HCT116 (cell line): ENCODE results near the gene SLC26A5. TPM values are rescaled to one million over a fixed set of nuclear protein-coding genes. Genes with fewer than 3 reads are reported as not detected.

Experiments
- ATAC-seq: fragments of 200-7000 bp; cut with Tn5 transposase; 2 replicates; pipeline ENCODE4 v1.9.1; 2020; ENCODE audit warnings: mild to moderate bottlenecking, moderate library complexity
- BruUV-seq: library from RNA; stranded (reverse); fragments of 400-500 nt; replicated peaks from 2 replicates; lab custom pipeline; 2021; lab: Mats Ljungman, UMichigan
- CTCF ChIA-PET: fragments of 300-600 bp; sonication (Branson Sonifier 250); formaldehyde crosslinking; loops from one replicate; lab custom pipeline; 2021; ENCODE audit warnings: antibody characterized with exemption; lab: Charles Lee
- POLR2A ChIA-PET: fragments of 300-600, 350-600 bp; sonication (Branson Sonifier 250); formaldehyde crosslinking; loops from one replicate; lab custom pipeline; 2021; ENCODE audit warnings: antibody characterized with exemption; lab: Charles Lee
- RAD21 ChIA-PET, 2 experiments: fragments of 300-600 bp; sonication (Branson Sonifier 250); formaldehyde crosslinking; loops; one replicate each; lab custom pipeline; 2023; ENCODE audit warnings: low total read pairs in 2 of 2; ENCODE audit not compliant: uncharacterized antibody in 2 of 2, unreplicated experiment in 2 of 2, low non-redundant PET in 1 of 2; lab: Charles Lee
- DNase-seq: peaks from one replicate; pipeline ENCODE4 v3.0.0-alpha.2; 2010; ENCODE audit warnings: low read depth, low spot score
- H2AFZ ChIP-seq: fragments of 200-600 bp; shearing (Covaris generic), sonication (generic); 2 replicates; pipeline ENCODE4 v1.6.1; 2017; ENCODE audit warnings: low read depth, mixed run types, mixed read lengths, antibody characterized with exemption, low read length; ENCODE audit not compliant: poor library complexity, severe bottlenecking
- H3K27ac ChIP-seq: 2 replicates; pipeline ENCODE4 v1.5.1; 2012; ENCODE audit warnings: low read depth, low read length
- H3K27me3 ChIP-seq: fragments of 200-600 bp; sonication (generic); 2 replicates; pipeline ENCODE4 v1.6.1; 2016; ENCODE audit warnings: mixed run types, low read length, mixed read lengths; ENCODE audit not compliant: insufficient read depth
- H3K36me3 ChIP-seq, 2 experiments: fragments of 200-500 bp in 1 of 2; fragments of 200-600 bp in 1 of 2; sonication (Bioruptor generic) in 1 of 2; sonication (generic) in 1 of 2; 2 replicates each; pipeline versions ENCODE4 v1.5.1 to v1.6.1; 2014 to 2016; ENCODE audit warnings: low read length in 2 of 2, inconsistent platforms in 1 of 2, mixed read lengths in 1 of 2, mixed run types in 1 of 2; ENCODE audit not compliant: insufficient read depth in 2 of 2, control insufficient read depth in 1 of 2
- H3K4me1 ChIP-seq, 2 experiments: fragments of 200-600 bp in 1 of 2; sonication (generic) in 1 of 2; 2 replicates each; pipeline versions ENCODE4 v1.5.1 to v1.6.1; 2012 to 2017; ENCODE audit warnings: low read length in 2 of 2, inconsistent platforms in 1 of 2, mild to moderate bottlenecking in 1 of 2, mixed read lengths in 1 of 2, mixed run types in 1 of 2, moderate library complexity in 1 of 2; ENCODE audit not compliant: insufficient read depth in 2 of 2, control insufficient read depth in 1 of 2
- H3K4me2 ChIP-seq: fragments of 200-600 bp; sonication (generic); 2 replicates; pipeline ENCODE4 v1.6.1; 2017; ENCODE audit warnings: mixed run types, low read length, mixed read lengths
- H3K4me3 ChIP-seq, 2 experiments: fragments of 200-600 bp in 1 of 2; sonication (generic) in 1 of 2; replicated peaks in 1 of 2; 2 replicates each; pipeline ENCODE4 v1.5.1; 2011 to 2016; ENCODE audit warnings: low read length in 2 of 2, control low read depth in 1 of 2, low read depth in 1 of 2, mild to moderate bottlenecking in 1 of 2, mixed read lengths in 1 of 2, mixed run types in 1 of 2
- H3K79me2 ChIP-seq: fragments of 200-600 bp; sonication (generic); 2 replicates; pipeline ENCODE4 v1.6.1; 2017; ENCODE audit warnings: mild to moderate bottlenecking, mixed run types, low read length, moderate library complexity, mixed read lengths; ENCODE audit not compliant: insufficient read depth
- H3K9ac ChIP-seq: fragments of 200-600 bp; sonication (generic); 2 replicates; pipeline ENCODE4 v1.6.1; 2016; ENCODE audit warnings: low read length, mixed read lengths
- H3K9me2 ChIP-seq: fragments of 200-600 bp; sonication (generic), shearing (Covaris generic); 2 replicates; pipeline ENCODE4 v1.6.1; 2017; ENCODE audit warnings: mixed run types, mild to moderate bottlenecking, moderate library complexity; ENCODE audit not compliant: insufficient read depth
- H3K9me3 ChIP-seq, 2 experiments: fragments of 200-500 bp in 1 of 2; fragments of 200-600 bp in 1 of 2; sonication (Bioruptor generic) in 1 of 2; sonication (generic) in 1 of 2; 2 replicates each; pipeline ENCODE4 v1.6.1; 2014 to 2017; ENCODE audit warnings: low read length in 2 of 2, mixed read lengths in 2 of 2, inconsistent platforms in 1 of 2, low read depth in 1 of 2, mild to moderate bottlenecking in 1 of 2, mixed run types in 1 of 2, moderate library complexity in 1 of 2; ENCODE audit not compliant: control insufficient read depth in 1 of 2, insufficient read depth in 1 of 2
- H4K20me1 ChIP-seq: fragments of 200-600 bp; sonication (generic), shearing (Covaris generic); 2 replicates; pipeline ENCODE4 v1.6.1; 2017; ENCODE audit warnings: mixed run types, mild to moderate bottlenecking, moderate library complexity; ENCODE audit not compliant: insufficient read depth
- CEBPB ChIP-seq: IDR thresholded peaks from 2 replicates; pipeline ENCODE4 v1.6.1; 2012; ENCODE audit warnings: low read depth
- EGR1 ChIP-seq: IDR thresholded peaks from 2 replicates; pipeline ENCODE4 v1.6.1; 2012; ENCODE audit warnings: low read depth
- ELF1 ChIP-seq: IDR thresholded peaks from 2 replicates; pipeline ENCODE4 v1.6.1; 2012; ENCODE audit warnings: low read depth, borderline replicate concordance
- EZH2phosphoT487 ChIP-seq: fragments of 200-600 bp; IDR thresholded peaks from 2 replicates; pipeline ENCODE4 v1.6.1; 2018; ENCODE audit warnings: antibody characterized with exemption, borderline replicate concordance
- FOSL1 ChIP-seq: IDR thresholded peaks from 2 replicates; pipeline ENCODE4 v1.6.1; 2012; ENCODE audit warnings: low read depth
- RAD21 ChIP-seq: IDR thresholded peaks from 2 replicates; pipeline ENCODE4 v1.6.1; 2012; ENCODE audit warnings: low read depth, mild to moderate bottlenecking
- SRF ChIP-seq: IDR thresholded peaks from 2 replicates; pipeline ENCODE4 v1.6.1; 2012; ENCODE audit warnings: low read depth
- TCF7L2 ChIP-seq: IDR thresholded peaks from 2 replicates; pipeline ENCODE4 v1.7.0; 2011; ENCODE audit warnings: borderline replicate concordance, inconsistent platforms; ENCODE audit not compliant: insufficient read depth, insufficient read length; ENCODE audit errors: extremely low read depth
- ZFX ChIP-seq: fragments of 450-650 bp; IDR thresholded peaks from 2 replicates; pipeline ENCODE4 v1.6.1; 2017
- ZNF274 ChIP-seq: fragments of 200-500 bp; sonication (Bioruptor generic); IDR thresholded peaks from 2 replicates; pipeline ENCODE4 v1.6.1; 2014; ENCODE audit warnings: mild to moderate bottlenecking, low read depth, low read length, inconsistent platforms
- intact Hi-C: fragments of 100-400 bp; cut with micrococcal nuclease; formaldehyde crosslinking; loops from 2 replicates; pipeline ENCODE4 v1.10.0; 2022
- total RNA-seq: library from RNA; stranded (reverse); gene quantifications from one replicate; pipeline ENCODE4 v1.2.1, GENCODE V29; 2021; ENCODE audit not compliant: unreplicated experiment
- TF ChIP-seq, protein P1 (sequence below): IDR thresholded peaks from 2 replicates; pipeline ENCODE4 v1.6.1; 2012
- TF ChIP-seq, protein P2 (sequence below): IDR thresholded peaks from 2 replicates; pipeline ENCODE4 v1.6.1; 2012
- TF ChIP-seq, protein P3 (sequence below): IDR thresholded peaks from 2 replicates; pipeline ENCODE4 v1.6.1; 2012; ENCODE audit warnings: low read depth
- TF ChIP-seq, protein P4 (sequence below), 3 experiments: fragments of 200-600 bp in 1 of 3; sonication (generic) in 1 of 3; IDR thresholded peaks in 2 of 3; conservative IDR thresholded peaks in 1 of 3; 2 replicates each; pipeline ENCODE4 v1.5.1; 2012 to 2017; ENCODE audit warnings: low read depth in 2 of 3, low read length in 2 of 3, antibody characterized with exemption in 1 of 3, borderline replicate concordance in 1 of 3, control low read depth in 1 of 3, mild to moderate bottlenecking in 1 of 3, mixed read lengths in 1 of 3, mixed run types in 1 of 3, moderate library complexity in 1 of 3; ENCODE audit not compliant: insufficient read depth in 1 of 3

Gene SLC26A5
- total RNA-seq, 1 experiment from 2014 or later = 0.15 TPM

DNA sequence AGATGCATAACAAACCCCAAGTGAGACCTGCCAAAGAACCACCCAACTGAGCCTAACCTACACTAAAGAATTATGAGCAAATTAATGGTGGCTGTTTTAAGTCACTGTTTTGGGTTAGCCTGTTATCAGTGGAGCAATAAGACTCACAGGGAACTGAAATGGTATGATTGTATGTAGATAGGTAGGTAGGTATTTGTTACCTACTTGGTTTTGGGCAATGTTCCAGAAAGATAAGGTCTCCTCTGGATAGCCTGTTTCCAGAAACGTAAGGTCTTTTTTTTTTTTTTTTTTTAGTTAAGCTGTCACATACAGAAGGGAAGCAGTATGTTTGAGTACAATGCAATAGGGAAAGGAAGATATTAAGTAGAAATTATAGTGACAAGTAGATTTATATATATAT, 50.9 kb downstream of the SLC26A5 start:
- no peak overlapping the region for H2AFZ ChIP-seq
- no peak overlapping the region for H3K27ac ChIP-seq
- H4K20me1 ChIP-seq = no peaks in the 10 kb centered on the region
- no peak for ATAC-seq
- no peaks in the 10 kb centered on the region for H3K9me2 ChIP-seq
- no peaks in the 10 kb centered on the region for H3K79me2 ChIP-seq
- RAD21 ChIA-PET = no interaction called here
- H3K4me3 ChIP-seq = no peak overlapping the region
- no peaks in the 10 kb centered on the region for H3K27me3 ChIP-seq
- no peaks in the 10 kb centered on the region for H3K4me1 ChIP-seq
- H3K4me2 ChIP-seq = no peak overlapping the region
- no TSS peak for BruUV-seq
- CTCF ChIA-PET = no interaction called here
- TF ChIP-seq ZNF274 (no peak), EGR1 (no peak), RAD21 (no peak), SRF (no peak), ELF1 (no peak), CEBPB (no peak), TCF7L2 (no peak), ZFX (no peak), FOSL1 (no peak), EZH2phosphoT487 (no peak)
- TF ChIP-seq, protein P1, sequence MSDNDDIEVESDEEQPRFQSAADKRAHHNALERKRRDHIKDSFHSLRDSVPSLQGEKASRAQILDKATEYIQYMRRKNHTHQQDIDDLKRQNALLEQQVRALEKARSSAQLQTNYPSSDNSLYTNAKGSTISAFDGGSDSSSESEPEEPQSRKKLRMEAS = no peak
- TF ChIP-seq, protein P2, sequence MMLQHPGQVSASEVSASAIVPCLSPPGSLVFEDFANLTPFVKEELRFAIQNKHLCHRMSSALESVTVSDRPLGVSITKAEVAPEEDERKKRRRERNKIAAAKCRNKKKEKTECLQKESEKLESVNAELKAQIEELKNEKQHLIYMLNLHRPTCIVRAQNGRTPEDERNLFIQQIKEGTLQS = no peak
- POLR2A ChIA-PET = no interaction called here
- no peak overlapping the region for H3K9ac ChIP-seq
- intact Hi-C loops = no loop called here
- DNase-seq = no peak
- H3K36me3 ChIP-seq = no peaks in the 10 kb centered on the region
- H3K9me3 ChIP-seq = no peaks in the 10 kb centered on the region

DNA sequence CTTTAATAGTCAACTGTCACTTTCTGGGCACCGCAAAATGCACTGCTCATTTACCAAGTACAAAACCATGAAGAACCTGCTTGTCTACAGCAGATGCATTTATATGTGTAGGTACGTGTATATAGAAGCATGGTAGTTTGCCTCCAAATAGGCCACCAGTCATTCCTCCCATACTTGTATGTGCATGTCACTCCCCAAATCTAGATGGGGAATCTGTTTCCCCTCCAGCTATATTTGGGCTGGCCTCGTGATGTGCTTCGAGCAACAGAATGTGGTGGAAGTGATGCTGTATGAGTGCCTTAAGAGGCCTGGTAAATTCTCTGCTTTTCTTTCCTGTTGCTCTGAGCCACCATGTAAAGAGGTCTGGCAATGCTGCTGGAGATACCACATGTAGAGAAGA, 51.4 kb downstream of the SLC26A5 start:
- Histone ChIP-seq H3K4me3 (no peak overlapping the region), H3K27ac (no peak overlapping the region), H4K20me1 (no peaks in the 10 kb centered on the region), H3K79me2 (no peaks in the 10 kb centered on the region), H3K9me2 (no peaks in the 10 kb centered on the region), H3K36me3 (no peaks in the 10 kb centered on the region), H3K9ac (no peak overlapping the region), H3K27me3 (no peaks in the 10 kb centered on the region), H3K4me1 (no peaks in the 10 kb centered on the region), H3K9me3 (no peaks in the 10 kb centered on the region), H2AFZ (no peak overlapping the region), H3K4me2 (no peak overlapping the region)
- RAD21 ChIA-PET = no interaction called here
- DNase-seq = no peak
- intact Hi-C loops = no loop called here
- no TSS peak for BruUV-seq
- TF ChIP-seq, protein P3, sequence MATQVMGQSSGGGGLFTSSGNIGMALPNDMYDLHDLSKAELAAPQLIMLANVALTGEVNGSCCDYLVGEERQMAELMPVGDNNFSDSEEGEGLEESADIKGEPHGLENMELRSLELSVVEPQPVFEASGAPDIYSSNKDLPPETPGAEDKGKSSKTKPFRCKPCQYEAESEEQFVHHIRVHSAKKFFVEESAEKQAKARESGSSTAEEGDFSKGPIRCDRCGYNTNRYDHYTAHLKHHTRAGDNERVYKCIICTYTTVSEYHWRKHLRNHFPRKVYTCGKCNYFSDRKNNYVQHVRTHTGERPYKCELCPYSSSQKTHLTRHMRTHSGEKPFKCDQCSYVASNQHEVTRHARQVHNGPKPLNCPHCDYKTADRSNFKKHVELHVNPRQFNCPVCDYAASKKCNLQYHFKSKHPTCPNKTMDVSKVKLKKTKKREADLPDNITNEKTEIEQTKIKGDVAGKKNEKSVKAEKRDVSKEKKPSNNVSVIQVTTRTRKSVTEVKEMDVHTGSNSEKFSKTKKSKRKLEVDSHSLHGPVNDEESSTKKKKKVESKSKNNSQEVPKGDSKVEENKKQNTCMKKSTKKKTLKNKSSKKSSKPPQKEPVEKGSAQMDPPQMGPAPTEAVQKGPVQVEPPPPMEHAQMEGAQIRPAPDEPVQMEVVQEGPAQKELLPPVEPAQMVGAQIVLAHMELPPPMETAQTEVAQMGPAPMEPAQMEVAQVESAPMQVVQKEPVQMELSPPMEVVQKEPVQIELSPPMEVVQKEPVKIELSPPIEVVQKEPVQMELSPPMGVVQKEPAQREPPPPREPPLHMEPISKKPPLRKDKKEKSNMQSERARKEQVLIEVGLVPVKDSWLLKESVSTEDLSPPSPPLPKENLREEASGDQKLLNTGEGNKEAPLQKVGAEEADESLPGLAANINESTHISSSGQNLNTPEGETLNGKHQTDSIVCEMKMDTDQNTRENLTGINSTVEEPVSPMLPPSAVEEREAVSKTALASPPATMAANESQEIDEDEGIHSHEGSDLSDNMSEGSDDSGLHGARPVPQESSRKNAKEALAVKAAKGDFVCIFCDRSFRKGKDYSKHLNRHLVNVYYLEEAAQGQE = no peak
- TF ChIP-seq EZH2phosphoT487 = no peak
- TF ChIP-seq, protein P4, sequence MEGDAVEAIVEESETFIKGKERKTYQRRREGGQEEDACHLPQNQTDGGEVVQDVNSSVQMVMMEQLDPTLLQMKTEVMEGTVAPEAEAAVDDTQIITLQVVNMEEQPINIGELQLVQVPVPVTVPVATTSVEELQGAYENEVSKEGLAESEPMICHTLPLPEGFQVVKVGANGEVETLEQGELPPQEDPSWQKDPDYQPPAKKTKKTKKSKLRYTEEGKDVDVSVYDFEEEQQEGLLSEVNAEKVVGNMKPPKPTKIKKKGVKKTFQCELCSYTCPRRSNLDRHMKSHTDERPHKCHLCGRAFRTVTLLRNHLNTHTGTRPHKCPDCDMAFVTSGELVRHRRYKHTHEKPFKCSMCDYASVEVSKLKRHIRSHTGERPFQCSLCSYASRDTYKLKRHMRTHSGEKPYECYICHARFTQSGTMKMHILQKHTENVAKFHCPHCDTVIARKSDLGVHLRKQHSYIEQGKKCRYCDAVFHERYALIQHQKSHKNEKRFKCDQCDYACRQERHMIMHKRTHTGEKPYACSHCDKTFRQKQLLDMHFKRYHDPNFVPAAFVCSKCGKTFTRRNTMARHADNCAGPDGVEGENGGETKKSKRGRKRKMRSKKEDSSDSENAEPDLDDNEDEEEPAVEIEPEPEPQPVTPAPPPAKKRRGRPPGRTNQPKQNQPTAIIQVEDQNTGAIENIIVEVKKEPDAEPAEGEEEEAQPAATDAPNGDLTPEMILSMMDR (IDR thresholded peaks at IDR 0.05 in 2 of 3, conservative IDR thresholded peaks at IDR 0.05 in 1 of 3; ENCODE audit: borderline replicate concordance in 1 of 3, insufficient read depth in 1 of 3, low read depth in 2 of 3, low read length in 2 of 3) = no peak
- TF ChIP-seq FOSL1 = no peak
- ATAC-seq = no peak
- CTCF ChIA-PET = no interaction called here
- POLR2A ChIA-PET = no interaction called here
